Left forelimb (tissue), 1 donor: Measurements from ENCODE around the gene FAM107B.

Experiments used
- DNase-seq: peaks from one replicate; pipeline ENCODE4 v3.0.0-alpha.2; 2018; ENCODE audit warnings: low spot score

The FAM107B gene

DNA sequence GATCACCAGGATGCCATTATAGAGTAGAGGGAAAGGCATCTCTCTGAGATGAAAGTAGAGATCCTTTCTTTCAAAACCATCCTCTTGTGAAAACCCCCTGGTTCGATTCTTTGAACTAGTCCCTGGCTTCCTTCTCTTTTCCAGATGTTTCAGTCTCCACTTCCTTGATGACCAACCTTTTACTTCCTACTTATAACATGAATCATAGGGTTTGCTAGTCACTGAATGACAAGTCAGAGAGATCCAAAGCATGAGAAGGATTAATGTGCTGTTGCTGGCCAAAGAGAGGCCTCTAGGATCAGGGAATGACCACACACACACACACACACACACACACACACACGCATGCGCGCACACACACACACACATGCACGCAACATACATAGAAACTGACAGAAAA is 282.9 kb downstream of the FAM107B start:
- no peak for DNase-seq

- no peak for DNase-seq
Observed at GRCh38 chr10:14489522-14490177, 285.0 kb downstream of the FAM107B start.

- DNase-seq, result no peak
Observed at GRCh38 chr10:14487488-14487883, 287.2 kb downstream of the FAM107B start.

DNA sequence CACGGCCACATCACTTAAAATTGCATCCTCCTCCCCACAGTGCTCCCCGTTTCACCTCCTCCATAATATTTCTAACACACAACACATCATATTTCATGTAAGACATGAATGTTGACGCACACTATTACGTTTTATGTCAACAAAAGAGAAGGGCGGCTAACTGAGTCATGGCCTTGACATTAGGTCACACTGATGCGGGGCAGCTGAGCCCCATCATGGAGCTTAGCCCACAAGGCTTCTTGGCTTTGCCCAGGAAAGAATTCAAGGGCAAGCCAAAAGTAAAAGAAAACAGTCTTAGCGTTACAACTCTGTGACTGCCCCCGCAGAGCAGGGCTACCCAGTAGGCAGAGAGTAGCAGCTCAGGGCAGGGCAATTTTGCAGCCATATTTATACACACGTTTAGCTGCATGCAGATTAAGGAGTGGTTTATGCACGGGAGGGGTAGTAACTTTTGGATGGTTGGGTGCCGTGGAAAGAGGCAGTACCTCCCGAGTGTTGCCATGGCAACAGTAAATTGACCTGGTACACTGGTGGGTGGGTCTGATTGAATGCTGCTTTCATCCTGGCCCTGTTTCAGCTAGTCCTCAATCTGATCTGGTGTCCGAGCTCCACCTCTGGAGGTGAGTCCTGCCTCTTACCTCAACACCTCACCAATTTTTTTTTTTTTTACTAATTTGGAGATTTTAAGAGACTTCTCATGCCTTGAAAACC is 287.8 kb downstream of the FAM107B start:
- DNase-seq, result no peak

DNA sequence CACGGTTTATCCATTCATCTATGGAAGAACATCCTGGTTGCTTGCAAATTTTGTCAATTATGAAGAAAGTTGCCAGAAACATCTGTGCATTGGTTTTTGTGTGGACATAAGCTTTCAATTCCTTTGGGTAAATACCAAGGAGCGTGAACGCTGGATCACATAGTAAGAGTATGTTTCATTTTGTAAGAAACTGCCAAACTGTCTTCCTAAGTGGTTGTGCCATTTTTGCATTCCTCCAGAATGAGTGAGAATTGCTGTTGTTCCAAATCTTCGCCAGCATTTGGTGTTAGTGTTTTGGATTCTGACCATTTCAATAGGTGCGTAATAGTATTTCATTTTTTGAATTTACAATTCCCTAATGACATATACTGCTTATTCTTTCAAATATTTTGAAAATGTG is 288.7 kb downstream of the FAM107B start:
- DNase-seq, result no peak

- no peak for DNase-seq
Observed at GRCh38 chr10:14483417-14483816, 291.3 kb downstream of the FAM107B start.

- DNase-seq, result no peak
Observed at GRCh38 chr10:14481752-14482151, 292.9 kb downstream of the FAM107B start.

- no peak for DNase-seq
Observed at GRCh38 chr10:14481014-14481413, 293.7 kb downstream of the FAM107B start.

GRCh38 chr10:14478604-14479003 is 296.1 kb downstream of the FAM107B start:
- DNase-seq, result peak; percentile 84

GRCh38 chr10:14478201-14478600 is 296.5 kb downstream of the FAM107B start:
- DNase-seq, result no peak

GRCh38 chr10:14477408-14477710 is 297.3 kb downstream of the FAM107B start:
- no peak for DNase-seq

- DNase-seq, result no peak
Observed at GRCh38 chr10:14476641-14477407, 297.9 kb downstream of the FAM107B start.

GRCh38 chr10:14476006-14476405 is 298.7 kb downstream of the FAM107B start:
- DNase-seq, result no peak

DNA sequence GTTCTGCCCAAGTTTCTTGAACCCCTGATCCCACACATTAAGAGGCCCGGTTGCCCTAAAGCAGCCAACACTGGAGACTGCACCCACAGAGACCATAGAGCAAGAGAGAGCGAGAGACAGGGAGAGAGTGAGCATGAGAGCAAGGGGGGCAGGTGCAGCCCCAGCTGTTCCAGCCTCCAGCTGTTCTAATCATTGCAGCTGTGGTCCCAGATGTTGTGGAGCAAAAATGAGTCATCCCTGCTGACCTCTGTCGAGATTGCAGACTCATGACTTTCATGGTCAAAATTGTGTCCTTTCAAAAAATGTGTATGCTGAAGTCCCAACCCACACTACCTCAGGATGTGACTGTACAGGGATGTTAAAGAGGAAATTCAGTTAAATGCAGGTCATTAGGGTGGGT is 300.0 kb downstream of the FAM107B start:
- DNase-seq, result no peak

GRCh38 chr10:14470920-14471319 is 303.8 kb downstream of the FAM107B start:
- no peak for DNase-seq

- DNase-seq, result no peak
Observed at GRCh38 chr10:14468726-14469125, 306.0 kb downstream of the FAM107B start.
